Tibial nerve (tissue), 4 donors: ENCODE data around the gene CCDC85B.

Experiments used
- EP300 ChIP-seq, 2 donors: sonication (generic); formaldehyde crosslinking; IDR thresholded peaks; one replicate each; pipeline ENCODE4 v1.6.1; 2017; ENCODE audit warnings: antibody characterized with exemption in 2 of 2, mild to moderate bottlenecking in 1 of 2
- POLR2A ChIP-seq, 2 donors: fragments of 450-650 bp; IDR thresholded peaks; one replicate each; pipeline ENCODE4 v1.6.1; 2017; ENCODE audit warnings: antibody characterized with exemption in 2 of 2, mild to moderate bottlenecking in 2 of 2, moderate library complexity in 2 of 2
- TF ChIP-seq, protein P1 (sequence below), 5 experiments: fragments of 200-600 bp in 3 of 5; fragments of 450-650 bp in 2 of 5; sonication (generic) in 3 of 5; IDR thresholded peaks; one replicate each; pipeline ENCODE4 v1.5.1; 2016 to 2019; ENCODE audit warnings: antibody characterized with exemption in 5 of 5, mild to moderate bottlenecking in 3 of 5, moderate library complexity in 2 of 5

DNA sequence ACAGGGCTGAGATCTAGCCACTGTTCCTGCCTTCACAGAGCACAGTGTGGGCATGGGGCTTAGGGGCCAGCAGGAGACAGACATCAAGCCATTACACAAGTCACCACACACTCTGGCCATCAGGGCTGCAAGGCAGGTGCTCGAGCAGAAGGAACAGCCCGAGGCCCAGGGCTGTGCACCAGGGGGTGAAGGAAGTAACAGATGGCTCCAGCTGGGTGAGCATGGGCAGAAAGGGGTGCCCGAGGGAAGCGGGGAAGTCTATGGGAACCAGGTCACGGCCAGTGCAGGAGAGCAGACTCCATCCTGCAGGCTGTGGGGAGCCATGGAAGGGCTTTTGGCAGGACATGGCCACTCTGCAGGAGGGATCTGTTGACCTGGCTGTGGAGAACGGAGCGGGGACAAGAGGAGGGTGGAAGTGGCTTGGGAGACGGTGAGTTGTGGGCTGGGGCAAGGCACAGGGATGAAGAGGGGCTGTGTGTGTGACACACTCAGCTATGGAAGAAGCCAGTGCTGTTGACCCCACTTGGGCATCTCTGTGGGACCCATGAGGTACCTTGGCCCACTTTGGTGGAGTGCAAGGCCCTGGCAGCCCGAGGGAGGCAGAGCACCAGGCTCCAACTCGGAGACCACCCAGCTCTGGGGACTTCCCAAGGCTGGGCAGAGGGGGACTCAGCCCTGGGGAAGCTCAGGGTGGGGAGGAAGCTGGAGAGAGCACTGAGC is 24.8 kb downstream of the CCDC85B start:
- TF ChIP-seq, protein P1, sequence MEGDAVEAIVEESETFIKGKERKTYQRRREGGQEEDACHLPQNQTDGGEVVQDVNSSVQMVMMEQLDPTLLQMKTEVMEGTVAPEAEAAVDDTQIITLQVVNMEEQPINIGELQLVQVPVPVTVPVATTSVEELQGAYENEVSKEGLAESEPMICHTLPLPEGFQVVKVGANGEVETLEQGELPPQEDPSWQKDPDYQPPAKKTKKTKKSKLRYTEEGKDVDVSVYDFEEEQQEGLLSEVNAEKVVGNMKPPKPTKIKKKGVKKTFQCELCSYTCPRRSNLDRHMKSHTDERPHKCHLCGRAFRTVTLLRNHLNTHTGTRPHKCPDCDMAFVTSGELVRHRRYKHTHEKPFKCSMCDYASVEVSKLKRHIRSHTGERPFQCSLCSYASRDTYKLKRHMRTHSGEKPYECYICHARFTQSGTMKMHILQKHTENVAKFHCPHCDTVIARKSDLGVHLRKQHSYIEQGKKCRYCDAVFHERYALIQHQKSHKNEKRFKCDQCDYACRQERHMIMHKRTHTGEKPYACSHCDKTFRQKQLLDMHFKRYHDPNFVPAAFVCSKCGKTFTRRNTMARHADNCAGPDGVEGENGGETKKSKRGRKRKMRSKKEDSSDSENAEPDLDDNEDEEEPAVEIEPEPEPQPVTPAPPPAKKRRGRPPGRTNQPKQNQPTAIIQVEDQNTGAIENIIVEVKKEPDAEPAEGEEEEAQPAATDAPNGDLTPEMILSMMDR (IDR thresholded peaks at IDR 0.05): no peak
- no peak for TF ChIP-seq EP300 (IDR thresholded peaks at IDR 0.05)
- no peak for TF ChIP-seq POLR2A (IDR thresholded peaks at IDR 0.05)
